Measurements from ENCODE around the gene WSCD1.

GRCh38 chr17:6072611-6073010 lies 2.4 kb downstream of the WSCD1 start:
- no peak for TF ChIP-seq CTCF (IDR thresholded peaks at IDR 0.05; ENCODE audit: low read length)
- no peak for TF ChIP-seq EZH2 (IDR thresholded peaks at IDR 0.05; ENCODE audit: borderline replicate concordance, low read length)

Measured in OCI-LY1 (cell line).